Measurements from ENCODE around the gene PRPF6.

GRCh38 chr20:63947638-63948456 lies 33.1 kb upstream of the PRPF6 start:
- TF ChIP-seq GATA2 (IDR thresholded peaks at IDR 0.05; ENCODE audit: low read depth, low read length) (no peak), GATA3 (IDR thresholded peaks at IDR 0.05; ENCODE audit: low read depth, low read length) (no peak)
